HS-27A (cell line): ENCODE measurements around the gene RUSC2.
A peak's percentile ranks its signal among the peaks of the same experiment; 100 is the strongest.
"Not testable (repeated sequence)": the region's sequence is repeated elsewhere in the genome, so short reads cannot be mapped to it uniquely, and the experiment has no call there.

ENCODE experiments used
- DNase-seq: peaks from one replicate; pipeline ENCODE4 v3.0.0-alpha.2; 2012; ENCODE audit warnings: low read depth, missing footprints

RUSC2 gene

GRCh38 chr9:35489313-35490154, at the start of gene RUSC2:
Gene RUSC2 (plus strand): TSS chr9:35490111. CDS start chr9:35546522, 56,411 bp downstream.
- peak; percentile 83 for DNase-seq

- no peak for DNase-seq
Measured at GRCh38 chr9:35446012-35446411, 43.9 kb upstream of the RUSC2 start.

GRCh38 chr9:35448496-35448895, 41.4 kb upstream of the RUSC2 start:
- no peak for DNase-seq

GRCh38 chr9:35452481-35452880, 37.4 kb upstream of the RUSC2 start:
- no peak for DNase-seq

- no peak for DNase-seq
Measured at GRCh38 chr9:35453786-35454185, 36.1 kb upstream of the RUSC2 start.

- no peak for DNase-seq
Measured at GRCh38 chr9:35464141-35465025, 25.5 kb upstream of the RUSC2 start.

GRCh38 chr9:35470340-35470739, 19.6 kb upstream of the RUSC2 start:
- no peak for DNase-seq

- DNase-seq: no peak
Measured at GRCh38 chr9:35470894-35471293, 19.0 kb upstream of the RUSC2 start.

- DNase-seq: no peak
Measured at GRCh38 chr9:35476596-35476995, 13.3 kb upstream of the RUSC2 start.

- peak; percentile 57 for DNase-seq
Measured at GRCh38 chr9:35477211-35477855, 12.6 kb upstream of the RUSC2 start.

- no peak for DNase-seq
Measured at GRCh38 chr9:35478871-35479270, 11.0 kb upstream of the RUSC2 start.

GRCh38 chr9:35481347-35481975, 8.4 kb upstream of the RUSC2 start:
- peak; percentile 54 for DNase-seq

GRCh38 chr9:35482071-35482470, 7.8 kb upstream of the RUSC2 start:
- DNase-seq: no peak

GRCh38 chr9:35484406-35484805, 5.5 kb upstream of the RUSC2 start:
- no peak for DNase-seq

- DNase-seq: no peak
Measured at GRCh38 chr9:35487081-35487480, 2.8 kb upstream of the RUSC2 start.

GRCh38 chr9:35488021-35488420, 1.9 kb upstream of the RUSC2 start:
- no peak for DNase-seq

GRCh38 chr9:35488566-35489312, 1.2 kb upstream of the RUSC2 start:
- DNase-seq: no peak

GRCh38 chr9:35490155-35490909, 421 bp downstream of the RUSC2 start:
- DNase-seq: peak; percentile 26

- DNase-seq: peak; percentile 43
Measured at GRCh38 chr9:35490910-35491465, 1.1 kb downstream of the RUSC2 start.

GRCh38 chr9:35493119-35493518, 3.2 kb downstream of the RUSC2 start:
- not testable (repeated sequence) for DNase-seq
